ENCODE results near the gene FICD. TPM values are rescaled to one million over a fixed set of nuclear protein-coding genes. Genes with fewer than 3 reads are reported as not detected.
A peak's percentile ranks its signal among the peaks of the same experiment; 100 is the strongest.

FICD gene
- total and polyA plus RNA-seq, 2 donors (not counting 1 experiment from before 2014, with no cell fraction given), result 1.2 to 9.1 TPM

- H3K79me2 ChIP-seq (ENCODE audit: control insufficient read depth, insufficient read depth, low read length), result no peaks in the 10 kb centered on the region
- no peaks in the 10 kb centered on the region for H3K4me1 ChIP-seq (ENCODE audit: control insufficient read depth in 2 of 2, insufficient read depth in 2 of 2, low read length in 2 of 2)
- peaks cover 0 to 7% (median 0%) of the 10 kb centered on the region in 3 donors for H3K9me3 ChIP-seq (ENCODE audit: control extremely low read depth in 1 of 3, control insufficient read depth in 2 of 3, insufficient read depth in 1 of 3, low read length in 2 of 3)
- H3K27ac Mint-ChIP-seq, result no peak overlapping the region
- H4K20me1 ChIP-seq (ENCODE audit: control insufficient read depth, insufficient read depth, low read length, poor library complexity, severe bottlenecking), result no peaks in the 10 kb centered on the region
- ATAC-seq (ENCODE audit: low read depth), result no peak
- WGBS (ENCODE audit: insufficient coverage), result no CpG with 5 or more reads among the region's 2 CpGs
- no peak for TF ChIP-seq EZH2 (IDR thresholded peaks at IDR 0.05; ENCODE audit: borderline replicate concordance, insufficient read depth, low read depth, low read length, poor library complexity, severe bottlenecking)
- TF ChIP-seq, protein P1, sequence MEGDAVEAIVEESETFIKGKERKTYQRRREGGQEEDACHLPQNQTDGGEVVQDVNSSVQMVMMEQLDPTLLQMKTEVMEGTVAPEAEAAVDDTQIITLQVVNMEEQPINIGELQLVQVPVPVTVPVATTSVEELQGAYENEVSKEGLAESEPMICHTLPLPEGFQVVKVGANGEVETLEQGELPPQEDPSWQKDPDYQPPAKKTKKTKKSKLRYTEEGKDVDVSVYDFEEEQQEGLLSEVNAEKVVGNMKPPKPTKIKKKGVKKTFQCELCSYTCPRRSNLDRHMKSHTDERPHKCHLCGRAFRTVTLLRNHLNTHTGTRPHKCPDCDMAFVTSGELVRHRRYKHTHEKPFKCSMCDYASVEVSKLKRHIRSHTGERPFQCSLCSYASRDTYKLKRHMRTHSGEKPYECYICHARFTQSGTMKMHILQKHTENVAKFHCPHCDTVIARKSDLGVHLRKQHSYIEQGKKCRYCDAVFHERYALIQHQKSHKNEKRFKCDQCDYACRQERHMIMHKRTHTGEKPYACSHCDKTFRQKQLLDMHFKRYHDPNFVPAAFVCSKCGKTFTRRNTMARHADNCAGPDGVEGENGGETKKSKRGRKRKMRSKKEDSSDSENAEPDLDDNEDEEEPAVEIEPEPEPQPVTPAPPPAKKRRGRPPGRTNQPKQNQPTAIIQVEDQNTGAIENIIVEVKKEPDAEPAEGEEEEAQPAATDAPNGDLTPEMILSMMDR (IDR thresholded peaks at IDR 0.05), result no peak
- CTCF ChIA-PET, result no interaction called here
- POLR2A ChIA-PET, result no interaction called here
- H3K4me3 ChIP-seq (ENCODE audit: control extremely low read depth in 1 of 5, extremely low read depth in 1 of 5, insufficient read depth in 1 of 5, low read depth in 2 of 5, low read length in 4 of 5), result no peak overlapping the region
- H3K9me3 Mint-ChIP-seq (ENCODE audit: insufficient read depth), result peaks cover 5% of the 10 kb centered on the region
- peaks cover 0 to 17% (median 5%) of the 10 kb centered on the region in 4 experiments for H3K27me3 ChIP-seq (replicated peaks in 1 of 4; ENCODE audit: control extremely low read depth in 1 of 4, control insufficient read depth in 3 of 4, insufficient read depth in 4 of 4, low read length in 3 of 4)
- DNase-seq, result no peak
- H3K27me3 Mint-ChIP-seq, result peaks cover 69% of the 10 kb centered on the region
- no peaks in the 10 kb centered on the region for H3K4me1 Mint-ChIP-seq
- H3K4me3 Mint-ChIP-seq, result no peak overlapping the region
- no peaks in the 10 kb centered on the region for H3K36me3 ChIP-seq (replicated peaks in 1 of 2; ENCODE audit: control extremely low read depth in 1 of 2, control insufficient read depth in 1 of 2, extremely low read depth in 1 of 2, insufficient read depth in 2 of 2, low read length in 1 of 2)
- no peak overlapping the region for H2AFZ ChIP-seq (ENCODE audit: insufficient read depth, low read depth, low read length, poor library complexity, severe bottlenecking)
- intact Hi-C loops (cut with micrococcal nuclease), result no loop called here
- no peak overlapping the region for H3K9ac ChIP-seq (ENCODE audit: low read length)
- H3K4me2 ChIP-seq (replicated peaks; ENCODE audit: low read depth, low read length, poor library complexity, severe bottlenecking), result no peak overlapping the region
- H3K27ac ChIP-seq (ENCODE audit: low read length in 2 of 2), result no peak overlapping the region
Measured at GRCh38 chr12:108491256-108491655, 23.8 kb upstream of the FICD start.

DNA sequence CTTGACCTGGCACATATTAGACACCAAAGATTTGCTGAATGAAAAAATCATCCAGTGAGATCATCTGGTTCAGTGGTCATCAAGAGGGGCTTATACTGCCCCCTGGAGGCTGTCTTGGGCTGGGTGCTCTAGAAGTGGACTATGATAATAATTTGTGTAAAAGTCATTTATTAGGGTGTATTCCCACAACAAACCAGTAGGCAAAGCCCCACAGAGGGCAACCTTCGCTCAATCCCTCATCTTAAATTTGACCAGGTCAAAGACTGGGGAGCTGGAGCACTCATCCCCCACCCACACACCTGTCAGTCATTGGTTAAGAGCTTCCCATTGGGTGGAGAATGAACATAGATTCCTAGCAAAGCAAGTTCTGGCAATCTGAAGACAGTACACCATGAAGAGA, 20.0 kb upstream of the FICD start:
- no peak overlapping the region for H2AFZ ChIP-seq (ENCODE audit: insufficient read depth, low read depth, low read length, poor library complexity, severe bottlenecking)
- H3K27ac ChIP-seq (ENCODE audit: low read length in 2 of 2), result no peak overlapping the region
- peaks cover 61% of the 10 kb centered on the region for H3K27me3 Mint-ChIP-seq
- H3K4me1 Mint-ChIP-seq, result no peaks in the 10 kb centered on the region
- H3K4me3 ChIP-seq (ENCODE audit: control extremely low read depth in 1 of 5, extremely low read depth in 1 of 5, insufficient read depth in 1 of 5, low read depth in 2 of 5, low read length in 4 of 5), result no peak overlapping the region
- no peaks in the 10 kb centered on the region for H3K4me1 ChIP-seq (ENCODE audit: control insufficient read depth in 2 of 2, insufficient read depth in 2 of 2, low read length in 2 of 2)
- H3K36me3 ChIP-seq (replicated peaks in 1 of 2; ENCODE audit: control extremely low read depth in 1 of 2, control insufficient read depth in 1 of 2, extremely low read depth in 1 of 2, insufficient read depth in 2 of 2, low read length in 1 of 2), result no peaks in the 10 kb centered on the region
- no peaks in the 10 kb centered on the region for H3K79me2 ChIP-seq (ENCODE audit: control insufficient read depth, insufficient read depth, low read length)
- H3K4me3 Mint-ChIP-seq, result no peak overlapping the region
- no CpG with 5 or more reads among the region's 1 CpG for WGBS (ENCODE audit: insufficient coverage)
- no peak overlapping the region for H3K9ac ChIP-seq (ENCODE audit: low read length)
- no peaks in the 10 kb centered on the region for H4K20me1 ChIP-seq (ENCODE audit: control insufficient read depth, insufficient read depth, low read length, poor library complexity, severe bottlenecking)
- DNase-seq (peak; percentile 17), ATAC-seq (ENCODE audit: low read depth) (no peak)
- no peaks in the 10 kb centered on the region for H3K9me3 Mint-ChIP-seq (ENCODE audit: insufficient read depth)
- intact Hi-C loops (cut with micrococcal nuclease), result no loop called here
- H3K27me3 ChIP-seq (replicated peaks in 1 of 4; ENCODE audit: control extremely low read depth in 1 of 4, control insufficient read depth in 3 of 4, insufficient read depth in 4 of 4, low read length in 3 of 4), result peaks cover 0 to 17% (median 6%) of the 10 kb centered on the region in 4 experiments
- ChIA-PET CTCF (no interaction called here), POLR2A (no interaction called here)
- H3K27ac Mint-ChIP-seq, result no peak overlapping the region
- H3K4me2 ChIP-seq (replicated peaks; ENCODE audit: low read depth, low read length, poor library complexity, severe bottlenecking), result no peak overlapping the region
- peaks cover 0 to 3% (median 0%) of the 10 kb centered on the region in 3 donors for H3K9me3 ChIP-seq (ENCODE audit: control extremely low read depth in 1 of 3, control insufficient read depth in 2 of 3, insufficient read depth in 1 of 3, low read length in 2 of 3)
- TF ChIP-seq EZH2 (IDR thresholded peaks at IDR 0.05; ENCODE audit: borderline replicate concordance, insufficient read depth, low read depth, low read length, poor library complexity, severe bottlenecking), result no peak
- TF ChIP-seq, protein P1 (IDR thresholded peaks at IDR 0.05), result peak; percentile 43
